ENCODE data around the gene TCERG1L.

Gene TCERG1L

GRCh38 chr10:131116216-131116990 is 195.1 kb downstream of the TCERG1L start:
- no peak for TF ChIP-seq CTCF (IDR thresholded peaks at IDR 0.05; ENCODE audit: control extremely low read depth, extremely low read depth, low read depth, missing control alignments)
- DNase-seq (ENCODE audit: extremely low spot score) = no peak
- CTCF ChIA-PET = no interaction called here
- POLR2A ChIA-PET = no interaction called here

GRCh38 chr10:131115801-131116200 is 195.7 kb downstream of the TCERG1L start:
- CTCF ChIA-PET = no interaction called here
- TF ChIP-seq CTCF (IDR thresholded peaks at IDR 0.05; ENCODE audit: control extremely low read depth, extremely low read depth, low read depth, missing control alignments) = no peak
- POLR2A ChIA-PET = no interaction called here
- no peak for DNase-seq (ENCODE audit: extremely low spot score)

- no peak for DNase-seq (ENCODE audit: extremely low spot score)
- CTCF ChIA-PET = no interaction called here
- POLR2A ChIA-PET = no interaction called here
- TF ChIP-seq CTCF (IDR thresholded peaks at IDR 0.05; ENCODE audit: control extremely low read depth, extremely low read depth, low read depth, missing control alignments) = no peak
These were observed 196.2 kb downstream of the TCERG1L start for GRCh38 chr10:131115321-131115720.

GRCh38 chr10:131114846-131115245 is 196.7 kb downstream of the TCERG1L start:
- ChIA-PET POLR2A (no interaction called here), CTCF (no interaction called here)
- no peak for DNase-seq (ENCODE audit: extremely low spot score)
- TF ChIP-seq CTCF (IDR thresholded peaks at IDR 0.05; ENCODE audit: control extremely low read depth, extremely low read depth, low read depth, missing control alignments) = no peak

- ChIA-PET CTCF (no interaction called here), POLR2A (no interaction called here)
- DNase-seq (ENCODE audit: extremely low spot score) = no peak
- TF ChIP-seq CTCF (IDR thresholded peaks at IDR 0.05; ENCODE audit: control extremely low read depth, extremely low read depth, low read depth, missing control alignments) = no peak
These were observed 197.7 kb downstream of the TCERG1L start for GRCh38 chr10:131113709-131114291.

- CTCF ChIA-PET = no interaction called here
- TF ChIP-seq CTCF (IDR thresholded peaks at IDR 0.05; ENCODE audit: control extremely low read depth, extremely low read depth, low read depth, missing control alignments) = no peak
- DNase-seq (ENCODE audit: extremely low spot score) = no peak
- POLR2A ChIA-PET = no interaction called here
These were observed 198.4 kb downstream of the TCERG1L start for GRCh38 chr10:131113165-131113564.
